SKM-1 (cell line): ENCODE results near the gene RNF227.

ENCODE experiments used
- DNase-seq: peaks from one replicate; lab custom pipeline; 2025; ENCODE audit not compliant: unreplicated experiment; lab: John Stamatoyannopoulos, UW

The RNF227 gene

GRCh38 chr17:7930841-7931631 is 14.9 kb upstream of the RNF227 start:
- DNase-seq: no peak

GRCh38 chr17:7929158-7930023 is 13.3 kb upstream of the RNF227 start, which contains the start of gene KCNAB3:
Gene KCNAB3 (minus strand): TSS chr17:7929856. CDS start chr17:7929435, 421 bp downstream.
- no peak for DNase-seq

GRCh38 chr17:7927596-7927995 is 11.5 kb upstream of the RNF227 start:
- no peak for DNase-seq

DNA sequence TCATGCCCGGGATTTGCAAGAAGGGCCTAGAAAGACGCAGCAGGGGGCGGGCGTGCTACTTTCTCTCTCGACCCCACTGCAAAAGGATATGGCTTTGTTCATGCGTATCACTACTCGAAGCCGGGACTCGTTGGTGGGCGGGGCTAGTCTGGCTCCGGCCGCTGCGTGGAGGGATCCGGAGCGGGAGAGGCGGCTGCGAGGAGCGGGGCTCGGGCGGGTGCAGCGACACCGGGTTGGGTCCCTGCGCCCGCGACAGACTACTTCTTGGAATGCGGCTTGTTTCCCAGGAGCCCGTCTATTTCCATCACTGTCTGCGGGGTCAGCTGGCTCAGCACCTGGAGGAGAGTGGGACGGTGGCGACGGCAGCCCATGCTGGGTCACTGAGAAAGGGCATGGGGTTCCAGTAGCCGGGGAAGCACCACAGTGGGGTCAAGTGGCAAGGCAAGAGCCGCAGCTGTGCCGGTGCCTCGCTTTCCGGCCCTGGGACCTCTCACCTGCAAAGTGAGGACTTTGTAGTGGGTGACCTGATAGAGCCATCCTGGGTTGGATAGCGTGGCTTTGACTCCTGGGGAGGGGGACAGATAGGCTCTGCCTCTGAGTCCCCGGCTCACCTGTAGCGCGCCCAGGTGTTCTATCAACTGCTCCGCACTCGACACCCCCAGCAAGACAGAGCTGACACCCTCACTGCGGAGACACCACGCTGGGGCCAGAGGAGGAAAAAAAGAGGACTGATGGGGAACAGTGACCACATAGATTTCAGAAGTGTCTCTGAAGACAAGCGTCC is 6.9 kb upstream of the RNF227 start:
- no peak for DNase-seq

DNA sequence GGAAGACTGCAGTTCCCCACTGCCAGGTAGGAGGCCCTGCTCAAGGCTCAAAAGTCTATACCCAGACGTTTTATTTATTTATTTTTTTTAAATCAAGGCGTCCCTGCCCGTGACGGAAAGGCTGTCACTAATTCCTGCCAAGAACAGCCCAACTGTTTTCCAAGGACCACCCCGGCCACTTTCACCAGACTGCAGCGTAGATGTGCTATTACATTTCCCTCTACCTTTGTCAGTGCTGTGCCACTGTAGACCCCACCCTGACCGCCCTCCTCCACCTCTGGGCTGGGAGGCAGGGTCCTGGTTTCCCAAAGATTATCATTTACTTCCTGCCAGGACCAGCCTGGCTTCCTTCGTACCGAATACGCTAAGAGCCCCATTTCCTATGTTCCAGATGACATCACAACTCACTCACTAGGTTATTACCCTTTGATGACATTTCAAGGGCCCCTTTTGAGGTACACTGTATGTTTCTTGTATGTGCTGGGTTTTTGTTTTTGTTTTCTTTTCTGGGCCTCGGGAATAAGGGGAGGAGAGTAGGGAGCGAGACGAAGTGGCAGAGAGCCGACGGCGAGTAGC is 6.3 kb upstream of the RNF227 start:
- no peak for DNase-seq

- DNase-seq: no peak
Observed at GRCh38 chr17:7916808-7917207, 719 bp upstream of the RNF227 start.

GRCh38 chr17:7916385-7916682 is 245 bp upstream of the RNF227 start:
- no peak for DNase-seq

DNA sequence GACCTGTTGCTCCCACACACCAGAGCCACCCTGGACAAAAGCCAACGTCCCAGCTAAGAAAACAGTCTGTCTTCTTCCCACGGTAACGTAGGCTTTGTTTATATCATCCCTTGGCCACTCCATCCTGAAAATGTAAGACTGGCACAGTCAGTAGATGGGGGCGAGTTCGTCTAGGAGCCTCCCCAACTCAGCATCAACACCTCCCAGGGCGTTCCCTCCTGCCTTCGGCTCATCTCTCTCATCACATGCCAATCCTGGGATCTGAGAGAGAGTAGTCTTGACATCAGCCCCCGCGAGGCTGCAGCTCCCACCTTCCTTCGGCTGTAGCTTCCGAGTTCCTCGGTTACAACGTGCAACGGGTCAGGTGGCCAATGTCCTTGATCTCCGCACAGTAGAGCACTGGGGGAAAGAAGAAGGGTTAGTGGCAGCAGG is 894 bp downstream of the RNF227 start:
- DNase-seq: no peak

DNA sequence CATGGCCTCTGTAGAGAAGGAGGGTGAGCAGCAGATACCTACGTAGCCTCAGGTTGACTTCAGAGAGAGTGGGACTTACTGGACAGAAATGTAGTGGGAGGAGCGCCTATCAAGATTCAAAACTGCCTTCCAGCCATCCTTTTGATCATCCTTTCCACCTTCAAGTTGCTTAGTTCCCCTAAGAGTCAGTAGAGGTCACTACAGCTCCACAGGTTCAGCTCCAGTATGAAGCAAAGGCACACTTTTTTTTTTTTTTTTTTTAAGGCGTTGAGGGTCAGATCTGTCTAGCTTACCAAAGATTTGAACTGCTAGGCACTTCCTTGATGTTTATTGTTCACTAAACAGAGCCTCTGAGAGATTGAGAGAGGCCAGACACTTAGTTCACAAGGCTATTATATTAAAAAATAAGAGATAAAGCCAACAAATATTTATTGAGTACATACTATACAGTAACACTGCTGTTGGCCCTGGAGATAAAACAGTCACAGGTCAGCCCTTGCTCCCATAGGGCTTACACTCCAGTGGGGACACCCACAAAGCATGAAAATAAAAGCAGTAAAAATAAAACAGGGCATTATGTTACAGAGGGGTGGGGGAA is 3.1 kb downstream of the RNF227 start:
- no peak for DNase-seq

- DNase-seq: no peak
Observed at GRCh38 chr17:7911116-7911515, 5.0 kb downstream of the RNF227 start.

- DNase-seq: no peak
Observed at GRCh38 chr17:7910711-7911110, 5.4 kb downstream of the RNF227 start.

DNA sequence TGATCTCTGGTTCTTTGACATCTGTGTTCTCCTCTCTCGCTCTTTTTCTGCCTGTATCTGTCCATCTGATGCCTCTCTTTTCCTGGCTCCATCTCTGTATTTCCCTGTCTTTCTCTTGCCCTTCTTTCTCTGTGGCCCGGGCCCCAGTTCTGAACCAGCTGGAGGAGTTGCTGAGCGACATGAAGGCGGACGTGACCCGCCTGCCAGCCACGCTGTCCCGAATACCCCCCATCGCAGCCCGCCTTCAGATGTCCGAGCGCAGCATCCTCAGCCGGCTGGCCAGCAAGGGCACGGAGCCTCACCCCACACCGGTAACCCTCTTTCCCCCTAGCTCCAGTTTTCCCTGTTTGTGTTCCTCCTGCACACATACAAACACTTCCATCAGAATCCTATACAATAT is 5.8 kb downstream of the RNF227 start:
- DNase-seq: no peak

- DNase-seq: no peak
Observed at GRCh38 chr17:7909089-7909488, 7.0 kb downstream of the RNF227 start.

DNA sequence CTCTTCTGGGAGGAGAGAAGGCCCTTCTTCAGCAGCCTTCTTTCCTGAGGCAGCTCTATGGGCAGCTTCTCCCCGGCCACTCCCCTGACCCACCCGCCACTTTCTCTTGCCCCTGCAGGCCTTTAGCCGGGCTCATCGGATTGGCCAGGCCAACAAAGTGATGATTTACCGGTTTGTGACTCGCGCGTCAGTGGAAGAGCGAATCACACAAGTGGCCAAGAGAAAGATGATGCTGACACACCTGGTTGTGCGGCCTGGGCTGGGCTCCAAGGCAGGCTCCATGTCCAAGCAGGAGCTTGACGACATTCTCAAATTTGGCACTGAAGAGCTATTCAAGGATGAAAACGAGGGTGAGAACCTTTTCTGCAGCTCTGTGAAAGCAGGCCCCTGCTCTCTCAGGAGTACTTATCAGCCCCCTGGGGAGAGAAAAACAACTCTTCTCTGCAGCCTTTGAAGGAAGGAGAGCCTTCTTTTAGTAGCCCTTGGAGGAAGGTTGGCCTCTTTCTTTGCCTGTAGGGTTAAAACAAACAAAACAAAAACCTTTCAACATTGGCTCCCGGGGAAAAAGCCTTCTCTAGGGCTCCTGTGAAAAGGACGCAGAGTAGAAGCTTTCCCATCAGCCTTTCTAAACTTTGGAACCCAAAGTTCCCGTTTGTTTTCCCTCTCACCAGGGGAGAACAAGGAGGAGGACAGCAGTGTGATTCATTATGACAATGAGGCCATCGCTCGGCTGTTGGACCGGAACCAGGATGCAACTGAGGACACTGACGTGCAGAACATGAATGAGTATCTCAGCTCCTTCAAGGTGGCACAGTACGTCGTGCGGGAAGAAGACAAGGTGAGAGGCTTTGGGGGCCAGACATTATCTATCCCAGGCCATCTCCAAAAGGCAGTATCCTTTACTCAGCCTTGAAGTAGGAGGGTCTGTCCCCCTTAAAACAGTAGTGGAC is 12.7 kb downstream of the RNF227 start:
- DNase-seq: no peak

DNA sequence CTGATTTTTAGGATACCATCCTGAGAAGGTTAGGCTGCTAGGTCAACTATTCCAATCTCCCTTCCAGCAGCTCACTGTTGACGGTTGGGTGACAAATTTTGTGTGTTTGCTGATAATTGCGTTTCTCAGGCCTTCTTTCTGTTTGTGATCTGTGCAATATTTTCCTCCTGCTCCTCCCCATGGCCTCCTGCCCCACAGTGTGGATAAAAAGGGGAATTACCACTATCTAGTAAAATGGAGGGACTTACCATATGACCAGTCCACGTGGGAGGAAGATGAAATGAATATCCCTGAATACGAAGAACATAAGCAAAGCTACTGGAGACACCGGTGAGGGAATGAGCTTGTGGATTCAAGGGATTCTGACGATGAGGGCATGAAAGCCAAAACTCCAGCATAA is 18.3 kb downstream of the RNF227 start:
- no peak for DNase-seq

GRCh38 chr17:7897090-7897489 is 19.0 kb downstream of the RNF227 start:
- no peak for DNase-seq

DNA sequence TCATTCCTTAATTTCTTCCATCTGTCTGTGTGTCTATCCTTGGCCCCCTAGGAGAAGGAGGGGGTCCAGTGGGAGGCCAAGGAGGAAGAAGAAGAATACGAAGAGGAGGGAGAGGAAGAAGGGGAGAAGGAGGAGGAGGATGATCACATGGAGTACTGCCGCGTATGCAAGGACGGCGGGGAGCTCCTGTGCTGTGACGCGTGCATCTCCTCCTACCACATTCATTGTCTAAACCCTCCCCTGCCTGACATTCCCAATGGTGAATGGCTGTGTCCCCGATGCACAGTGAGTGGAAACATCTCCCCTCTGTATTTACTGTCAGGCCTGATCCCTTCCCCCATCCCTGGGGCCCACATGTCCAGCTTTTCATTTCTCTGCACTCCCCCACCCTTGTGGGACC is 21.2 kb downstream of the RNF227 start:
- no peak for DNase-seq

GRCh38 chr17:7894226-7894625 is 21.9 kb downstream of the RNF227 start:
- no peak for DNase-seq

DNA sequence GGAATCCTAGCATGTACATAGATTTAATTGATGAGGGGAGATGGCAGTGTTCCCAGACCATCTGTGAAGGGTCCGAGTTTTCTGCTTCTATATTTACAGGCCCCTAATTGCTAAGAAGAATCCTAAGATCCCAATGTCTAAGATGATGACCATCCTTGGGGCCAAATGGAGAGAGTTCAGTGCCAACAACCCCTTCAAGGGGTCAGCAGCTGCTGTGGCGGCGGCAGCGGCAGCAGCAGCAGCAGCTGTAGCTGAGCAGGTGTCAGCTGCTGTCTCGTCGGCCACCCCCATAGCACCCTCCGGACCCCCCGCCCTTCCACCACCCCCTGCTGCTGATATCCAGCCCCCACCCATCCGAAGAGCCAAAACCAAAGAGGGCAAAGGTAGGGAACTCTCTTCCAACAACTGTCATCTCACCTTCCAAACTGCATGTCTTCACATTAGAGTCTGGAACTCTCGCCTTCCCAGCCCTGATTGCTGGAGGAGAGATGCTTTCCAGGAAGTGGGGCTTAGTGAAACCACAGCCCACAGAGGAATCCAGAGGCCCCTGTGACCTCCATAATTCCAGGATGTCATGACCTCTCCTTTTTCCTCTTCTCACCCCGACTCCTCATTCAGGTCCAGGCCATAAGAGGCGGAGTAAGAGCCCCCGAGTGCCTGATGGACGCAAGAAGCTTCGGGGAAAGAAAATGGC is 22.8 kb downstream of the RNF227 start:
- no peak for DNase-seq
